ENCODE measurements around the gene ANAPC2. TPM values are rescaled to one million over a fixed set of nuclear protein-coding genes. Genes with fewer than 3 reads are reported as not detected.

The ANAPC2 gene
- total and polyA plus RNA-seq, 2 of the 4 experiments (the other 2 are of a cell fraction): 9.3 to 29.5 TPM

- Histone ChIP-seq H2AK5ac (ENCODE audit: low read depth, low read length) (no peak overlapping the region), H2BK15ac (ENCODE audit: low read depth, low read length) (no peak overlapping the region), H4K20me1 (ENCODE audit: insufficient read depth, low read length) (0 out of 2 replicates have a peak, but pooled peaks cover 5% of the 10 kb centered on the region), H4K8ac (ENCODE audit: low read depth in 2 of 2, low read length in 2 of 2) (no peak overlapping the region), H2BK120ac (ENCODE audit: low read depth, low read length) (no peak overlapping the region), H3K23ac (ENCODE audit: low read depth, low read length) (no peak overlapping the region), H3K56ac (ENCODE audit: extremely low read depth, insufficient read depth, low read length) (no peak overlapping the region), H2AK9ac (replicated peaks; ENCODE audit: low read depth, low read length, poor library complexity) (no peak overlapping the region), H2BK5ac (ENCODE audit: low read depth, low read length, poor library complexity, severe bottlenecking) (no peak overlapping the region), H3K14ac (replicated peaks; ENCODE audit: low read depth, low read length) (no peak overlapping the region), H2AFZ (replicated peaks; ENCODE audit: low read length, poor library complexity) (no peak overlapping the region), H3K4ac (ENCODE audit: low read depth, low read length) (no peak overlapping the region), H3K4me3 (ENCODE audit: insufficient read depth, low read depth, low read length) (no peak overlapping the region), H3K36me3 (ENCODE audit: control insufficient read depth, insufficient read depth, low read length) (no peaks in the 10 kb centered on the region), H2BK20ac (ENCODE audit: low read depth, low read length) (no peak overlapping the region), H4K5ac (ENCODE audit: low read depth, low read length) (no peak overlapping the region), H3K18ac (ENCODE audit: low read depth, low read length) (no peak overlapping the region), H3K9ac (ENCODE audit: low read depth, low read length) (no peak overlapping the region), H3K4me2 (ENCODE audit: low read depth, low read length) (no peak overlapping the region), H3K27ac (ENCODE audit: insufficient read depth, low read length) (no peak overlapping the region), H4K91ac (ENCODE audit: insufficient read depth, low read depth, low read length) (no peak overlapping the region), H3K9me3 (ENCODE audit: control insufficient read depth, insufficient read depth, low read length) (no peaks in the 10 kb centered on the region), H3K27me3 (ENCODE audit: control insufficient read depth, insufficient read depth, low read length) (peaks cover 26% of the 10 kb centered on the region), H3K4me1 (ENCODE audit: control insufficient read depth, insufficient read depth, low read length) (peaks cover 2% of the 10 kb centered on the region; the same call in 1 of the 2 replicates), H3K9me1 (ENCODE audit: insufficient read depth, low read length) (peaks cover 8% of the 10 kb centered on the region), H3K79me1 (ENCODE audit: low read depth in 1 of 2, low read length in 2 of 2) (no peaks in the 10 kb centered on the region)
- ChIA-PET CTCF (no interaction called here), POLR2A (ENCODE audit: unreplicated experiment) (no interaction called here)
- no TSS peak for BruUV-seq (replicated peaks)
- ATAC-seq (ENCODE audit: low read depth) (no peak), DNase-seq (no peak)
- 85% methylated on average over 7 of the region's 7 CpGs; no CpG with 5 or more reads in 1 of the 2 experiments for WGBS, 2 experiments (ENCODE audit: extremely low coverage in 2 of 2, insufficient read length in 1 of 2)
- TF ChIP-seq FOS (IDR thresholded peaks at IDR 0.05; ENCODE audit: low read depth, low read length) (no peak), NFE2L2 (IDR thresholded peaks at IDR 0.05; ENCODE audit: low read depth, low read length) (no peak), MXI1 (IDR thresholded peaks at IDR 0.05; ENCODE audit: borderline replicate concordance, low read depth, low read length) (no peak), POLR2A (IDR thresholded peaks at IDR 0.05; ENCODE audit: low read depth, low read length) (no peak), ELK1 (IDR thresholded peaks at IDR 0.05; ENCODE audit: borderline replicate concordance, low read depth, low read length) (no peak), RAD21 (IDR thresholded peaks at IDR 0.05; ENCODE audit: low read length) (no peak), RFX5 (IDR thresholded peaks at IDR 0.05; ENCODE audit: low read depth, low read length) (no peak), RCOR1 (IDR thresholded peaks at IDR 0.05; ENCODE audit: insufficient replicate concordance, low read length) (no peak), CHD1 (IDR thresholded peaks at IDR 0.05; ENCODE audit: low read depth, low read length) (no peak), USF2 (IDR thresholded peaks at IDR 0.05; ENCODE audit: low read depth, low read length) (no peak), MAFK (IDR thresholded peaks at IDR 0.05; ENCODE audit: low read depth, low read length) (no peak), BHLHE40 (IDR thresholded peaks at IDR 0.05; ENCODE audit: low read depth, low read length) (no peak), SMC3 (IDR thresholded peaks at IDR 0.05; ENCODE audit: low read depth, low read length) (no peak), CEBPB (IDR thresholded peaks at IDR 0.05; ENCODE audit: low read depth, low read length) (no peak), CTCF (conservative IDR thresholded peaks at IDR 0.05; ENCODE audit: low read depth, low read length) (no peak), MAZ (IDR thresholded peaks at IDR 0.05; ENCODE audit: borderline replicate concordance, low read depth, low read length) (no peak)
- intact Hi-C loops (cut with micrococcal nuclease) (no loop called here), dilution Hi-C loops (cut with HindIII; ENCODE audit: low sequenced_read_pairs, unreplicated experiment) (no loop called here), in situ Hi-C loops (cut with MboI; ENCODE audit: low sequenced_read_pairs) (no loop called here)
Measured at GRCh38 chr9:137152844-137153405, 35.4 kb downstream of the ANAPC2 start.
